HG03103 (cell line): ENCODE data around the gene PSAT1.

Experiments
- ATAC-seq: cut with Tn5 transposase; IDR thresholded peaks from one replicate; pipeline ENCODE4 v1.9.1; 2021; ENCODE audit warnings: low read depth; ENCODE audit not compliant: unreplicated experiment

PSAT1 gene

GRCh38 chr9:78292026-78292425, 4.9 kb upstream of the PSAT1 start:
- ATAC-seq: no peak

GRCh38 chr9:78292716-78293497, 4.0 kb upstream of the PSAT1 start:
- no peak for ATAC-seq

GRCh38 chr9:78294290-78295176, 2.4 kb upstream of the PSAT1 start:
- no peak for ATAC-seq

GRCh38 chr9:78295177-78295575, 1.7 kb upstream of the PSAT1 start:
- ATAC-seq: no peak

- no peak for ATAC-seq
Observed at GRCh38 chr9:78295731-78296130, 1.2 kb upstream of the PSAT1 start.

- no peak for ATAC-seq
Observed at GRCh38 chr9:78296201-78296892, 578 bp upstream of the PSAT1 start.

GRCh38 chr9:78297672-78297961, 692 bp downstream of the PSAT1 start:
- no peak for ATAC-seq

- no peak for ATAC-seq
Observed at GRCh38 chr9:78298046-78298765, 1.3 kb downstream of the PSAT1 start.

GRCh38 chr9:78300209-78300608, 3.3 kb downstream of the PSAT1 start:
- no peak for ATAC-seq

- ATAC-seq: no peak
Observed at GRCh38 chr9:78301466-78301865, 4.5 kb downstream of the PSAT1 start.

GRCh38 chr9:78303377-78304062, 6.6 kb downstream of the PSAT1 start:
- ATAC-seq: no peak

- no peak for ATAC-seq
Observed at GRCh38 chr9:78304357-78304756, 7.4 kb downstream of the PSAT1 start.

- ATAC-seq: no peak
Observed at GRCh38 chr9:78306222-78307076, 9.5 kb downstream of the PSAT1 start.

GRCh38 chr9:78307360-78307759, 10.4 kb downstream of the PSAT1 start:
- ATAC-seq: no peak

- no peak for ATAC-seq
Observed at GRCh38 chr9:78309066-78309465, 12.1 kb downstream of the PSAT1 start.

GRCh38 chr9:78311075-78311474, 14.2 kb downstream of the PSAT1 start:
- no peak for ATAC-seq

GRCh38 chr9:78311886-78312524, 15.1 kb downstream of the PSAT1 start:
- no peak for ATAC-seq

GRCh38 chr9:78314550-78314949, 17.6 kb downstream of the PSAT1 start:
- ATAC-seq: no peak
